HCT116 (cell line): ENCODE data around the gene DPM2. TPM values are rescaled to one million over a fixed set of nuclear protein-coding genes. Genes with fewer than 3 reads are reported as not detected.

Source experiments
- ATAC-seq: fragments of 200-7000 bp; cut with Tn5 transposase; 2 replicates; pipeline ENCODE4 v1.9.1; 2020; ENCODE audit warnings: mild to moderate bottlenecking, moderate library complexity
- BruUV-seq: library from RNA; stranded (reverse); fragments of 400-500 nt; replicated peaks from 2 replicates; lab custom pipeline; 2021; lab: Mats Ljungman, UMichigan
- CTCF ChIA-PET: fragments of 300-600 bp; sonication (Branson Sonifier 250); formaldehyde crosslinking; loops from one replicate; lab custom pipeline; 2021; ENCODE audit warnings: antibody characterized with exemption; lab: Charles Lee
- POLR2A ChIA-PET: fragments of 300-600, 350-600 bp; sonication (Branson Sonifier 250); formaldehyde crosslinking; loops from one replicate; lab custom pipeline; 2021; ENCODE audit warnings: antibody characterized with exemption; lab: Charles Lee
- RAD21 ChIA-PET, 2 experiments: fragments of 300-600 bp; sonication (Branson Sonifier 250); formaldehyde crosslinking; loops; one replicate each; lab custom pipeline; 2023; ENCODE audit warnings: low total read pairs in 2 of 2; ENCODE audit not compliant: uncharacterized antibody in 2 of 2, unreplicated experiment in 2 of 2, low non-redundant PET in 1 of 2; lab: Charles Lee
- DNase-seq: peaks from one replicate; pipeline ENCODE4 v3.0.0-alpha.2; 2010; ENCODE audit warnings: low read depth, low spot score
- H2AFZ ChIP-seq: fragments of 200-600 bp; shearing (Covaris generic), sonication (generic); 2 replicates; pipeline ENCODE4 v1.6.1; 2017; ENCODE audit warnings: low read depth, mixed run types, mixed read lengths, antibody characterized with exemption, low read length; ENCODE audit not compliant: poor library complexity, severe bottlenecking
- H3K27ac ChIP-seq: 2 replicates; pipeline ENCODE4 v1.5.1; 2012; ENCODE audit warnings: low read depth, low read length
- H3K27me3 ChIP-seq: fragments of 200-600 bp; sonication (generic); 2 replicates; pipeline ENCODE4 v1.6.1; 2016; ENCODE audit warnings: mixed run types, low read length, mixed read lengths; ENCODE audit not compliant: insufficient read depth
- H3K36me3 ChIP-seq, 2 experiments: fragments of 200-500 bp in 1 of 2; fragments of 200-600 bp in 1 of 2; sonication (Bioruptor generic) in 1 of 2; sonication (generic) in 1 of 2; 2 replicates each; pipeline versions ENCODE4 v1.5.1 to v1.6.1; 2014 to 2016; ENCODE audit warnings: low read length in 2 of 2, inconsistent platforms in 1 of 2, mixed read lengths in 1 of 2, mixed run types in 1 of 2; ENCODE audit not compliant: insufficient read depth in 2 of 2, control insufficient read depth in 1 of 2
- H3K4me1 ChIP-seq, 2 experiments: fragments of 200-600 bp in 1 of 2; sonication (generic) in 1 of 2; 2 replicates each; pipeline versions ENCODE4 v1.5.1 to v1.6.1; 2012 to 2017; ENCODE audit warnings: low read length in 2 of 2, inconsistent platforms in 1 of 2, mild to moderate bottlenecking in 1 of 2, mixed read lengths in 1 of 2, mixed run types in 1 of 2, moderate library complexity in 1 of 2; ENCODE audit not compliant: insufficient read depth in 2 of 2, control insufficient read depth in 1 of 2
- H3K4me2 ChIP-seq: fragments of 200-600 bp; sonication (generic); 2 replicates; pipeline ENCODE4 v1.6.1; 2017; ENCODE audit warnings: mixed run types, low read length, mixed read lengths
- H3K4me3 ChIP-seq, 2 experiments: fragments of 200-600 bp in 1 of 2; sonication (generic) in 1 of 2; replicated peaks in 1 of 2; 2 replicates each; pipeline ENCODE4 v1.5.1; 2011 to 2016; ENCODE audit warnings: low read length in 2 of 2, control low read depth in 1 of 2, low read depth in 1 of 2, mild to moderate bottlenecking in 1 of 2, mixed read lengths in 1 of 2, mixed run types in 1 of 2
- H3K79me2 ChIP-seq: fragments of 200-600 bp; sonication (generic); 2 replicates; pipeline ENCODE4 v1.6.1; 2017; ENCODE audit warnings: mild to moderate bottlenecking, mixed run types, low read length, moderate library complexity, mixed read lengths; ENCODE audit not compliant: insufficient read depth
- H3K9ac ChIP-seq: fragments of 200-600 bp; sonication (generic); 2 replicates; pipeline ENCODE4 v1.6.1; 2016; ENCODE audit warnings: low read length, mixed read lengths
- H3K9me2 ChIP-seq: fragments of 200-600 bp; sonication (generic), shearing (Covaris generic); 2 replicates; pipeline ENCODE4 v1.6.1; 2017; ENCODE audit warnings: mixed run types, mild to moderate bottlenecking, moderate library complexity; ENCODE audit not compliant: insufficient read depth
- H3K9me3 ChIP-seq, 2 experiments: fragments of 200-500 bp in 1 of 2; fragments of 200-600 bp in 1 of 2; sonication (Bioruptor generic) in 1 of 2; sonication (generic) in 1 of 2; 2 replicates each; pipeline ENCODE4 v1.6.1; 2014 to 2017; ENCODE audit warnings: low read length in 2 of 2, mixed read lengths in 2 of 2, inconsistent platforms in 1 of 2, low read depth in 1 of 2, mild to moderate bottlenecking in 1 of 2, mixed run types in 1 of 2, moderate library complexity in 1 of 2; ENCODE audit not compliant: control insufficient read depth in 1 of 2, insufficient read depth in 1 of 2
- H4K20me1 ChIP-seq: fragments of 200-600 bp; sonication (generic), shearing (Covaris generic); 2 replicates; pipeline ENCODE4 v1.6.1; 2017; ENCODE audit warnings: mixed run types, mild to moderate bottlenecking, moderate library complexity; ENCODE audit not compliant: insufficient read depth
- CTCF ChIP-seq, 3 experiments: fragments of 200-600 bp in 1 of 3; sonication (generic) in 1 of 3; IDR thresholded peaks in 2 of 3; conservative IDR thresholded peaks in 1 of 3; 2 replicates each; pipeline ENCODE4 v1.5.1; 2012 to 2017; ENCODE audit warnings: low read depth in 2 of 3, low read length in 2 of 3, antibody characterized with exemption in 1 of 3, borderline replicate concordance in 1 of 3, control low read depth in 1 of 3, mild to moderate bottlenecking in 1 of 3, mixed read lengths in 1 of 3, mixed run types in 1 of 3, moderate library complexity in 1 of 3; ENCODE audit not compliant: insufficient read depth in 1 of 3
- EGR1 ChIP-seq: IDR thresholded peaks from 2 replicates; pipeline ENCODE4 v1.6.1; 2012; ENCODE audit warnings: low read depth
- ELF1 ChIP-seq: IDR thresholded peaks from 2 replicates; pipeline ENCODE4 v1.6.1; 2012; ENCODE audit warnings: low read depth, borderline replicate concordance
- EZH2 ChIP-seq: fragments of 200-600 bp; sonication (generic); IDR thresholded peaks from 2 replicates; pipeline ENCODE4 v1.6.1; 2017; ENCODE audit warnings: antibody characterized with exemption, mixed run types
- POLR2AphosphoS5 ChIP-seq: IDR thresholded peaks from 2 replicates; pipeline ENCODE4 v1.6.1; 2011; ENCODE audit warnings: mild to moderate bottlenecking, low read depth, low read length, moderate library complexity
- SIN3A ChIP-seq: IDR thresholded peaks from 2 replicates; pipeline ENCODE4 v1.6.1; 2012; ENCODE audit warnings: low read depth
- intact Hi-C: fragments of 100-400 bp; cut with micrococcal nuclease; formaldehyde crosslinking; loops from 2 replicates; pipeline ENCODE4 v1.10.0; 2022
- total RNA-seq: library from RNA; stranded (reverse); gene quantifications from one replicate; pipeline ENCODE4 v1.2.1, GENCODE V29; 2021; ENCODE audit not compliant: unreplicated experiment

Gene DPM2
- total RNA-seq, 1 experiment from 2014 or later = 54.6 TPM

- Histone ChIP-seq H3K36me3 (no peaks in the 10 kb centered on the region), H3K9ac (peak overlapping the region; percentile 55), H3K27ac (peak overlapping the region; percentile 95), H4K20me1 (no peaks in the 10 kb centered on the region), H3K9me2 (no peaks in the 10 kb centered on the region)
- CTCF ChIA-PET = interaction anchor here (1.3 kb wide), 1 partner anchor 34 kb away, joined by 4 read pairs; no protein-coding TSS in a partner anchor
- BruUV-seq = no TSS peak
- TF ChIP-seq ELF1 (no peak), SIN3A (no peak), EZH2 (no peak), POLR2AphosphoS5 (0 out of 2 replicates have a peak, but pooled peaks have one; percentile 16), CTCF (IDR thresholded peaks at IDR 0.05 in 2 of 3, conservative IDR thresholded peaks at IDR 0.05 in 1 of 3; ENCODE audit: borderline replicate concordance in 1 of 3, insufficient read depth in 1 of 3, low read depth in 2 of 3, low read length in 2 of 3) (peak in 2 of 3 experiments; percentile 21 to 26; a peak in 3 of 6 replicates), EGR1 (no peak)
- TF ChIP-seq, all 23 proteins: peak for 2
- Histone ChIP-seq H3K27me3 (no peaks in the 10 kb centered on the region), H3K4me3 (peak overlapping the region; percentile 22 to 34), H2AFZ (no peak overlapping the region), H3K79me2 (peaks cover 72% of the 10 kb centered on the region), H3K4me1 (peaks cover 30 to 46% of the 10 kb centered on the region in 2 experiments), H3K4me2 (peak overlapping the region; percentile 91), H3K9me3 (no peaks in the 10 kb centered on the region)
- ATAC-seq (no peak; the same call in 1 of the 2 replicates), DNase-seq (no peak)
- intact Hi-C loops = no loop called here
- POLR2A ChIA-PET = interaction anchor here (1.1 to 1.9 kb wide), 2 partner anchors 10 to 74 kb away, joined by 3 to 4 read pairs; no protein-coding TSS in a partner anchor
- RAD21 ChIA-PET = no interaction called here
Measured at GRCh38 chr9:127977884-127978647, 40.4 kb upstream of the DPM2 start.
